Measurements from ENCODE around the gene NRIP1.

DNA sequence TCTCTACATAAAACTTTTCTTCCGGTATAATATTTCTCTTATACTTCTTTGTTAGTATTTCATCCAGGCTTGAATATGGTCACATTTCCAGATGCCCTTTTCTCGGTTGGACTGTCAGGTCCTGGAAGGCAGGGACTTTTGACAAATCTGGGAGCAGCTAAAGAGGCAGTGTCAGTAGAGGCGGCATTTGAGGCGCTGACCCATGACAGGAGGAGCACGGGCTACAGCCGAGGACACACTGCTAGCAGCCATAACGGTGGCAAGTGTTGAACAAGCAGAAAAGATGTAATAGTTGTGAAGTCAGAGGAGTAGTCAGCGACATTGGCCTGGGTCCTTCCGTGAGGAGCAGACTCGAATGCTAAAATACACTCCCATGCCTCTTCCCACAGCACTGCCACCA is 14.5 kb upstream of the NRIP1 start:
- TF ChIP-seq CTCF (IDR thresholded peaks at IDR 0.05): no peak
- TF ChIP-seq EZH2 (IDR thresholded peaks at IDR 0.05): no peak
- no peak for TF ChIP-seq EZH2phosphoT487 (IDR thresholded peaks at IDR 0.05)
